ENCODE data around the gene ST8SIA5. TPM values are rescaled to one million over a fixed set of nuclear protein-coding genes. Genes with fewer than 3 reads are reported as not detected.

The ST8SIA5 gene
- total RNA-seq, 1 donor from 2014 or later: 3.6 TPM

- DNase-seq (ENCODE audit: low spot score): no peak
These were observed 16.8 kb downstream of the ST8SIA5 start for GRCh38 chr18:46740046-46740445.

GRCh38 chr18:46738491-46738890 is 18.4 kb downstream of the ST8SIA5 start:
- DNase-seq (ENCODE audit: low spot score): no peak

DNA sequence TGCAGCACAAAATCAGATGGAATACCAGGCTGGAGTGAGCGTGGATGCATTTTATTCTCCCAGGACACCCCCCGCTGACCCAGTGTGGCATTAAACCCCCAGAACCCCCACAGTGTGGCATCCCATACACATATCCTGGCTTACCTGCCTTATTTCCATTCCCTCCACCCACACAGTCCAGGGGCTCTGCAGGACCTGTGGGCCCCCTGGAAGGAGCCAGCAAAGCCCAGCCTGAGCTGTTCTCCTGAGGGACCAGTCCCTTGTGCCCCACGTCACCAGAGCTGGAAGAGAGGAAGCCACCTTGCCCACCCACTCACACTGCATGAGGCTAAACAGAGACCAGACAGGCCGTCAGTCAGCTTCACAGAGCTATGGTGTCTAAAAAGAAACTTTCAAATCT is 20.1 kb downstream of the ST8SIA5 start:
- DNase-seq (ENCODE audit: low spot score): no peak

GRCh38 chr18:46736135-46736534 is 20.7 kb downstream of the ST8SIA5 start:
- DNase-seq (ENCODE audit: low spot score): no peak

DNA sequence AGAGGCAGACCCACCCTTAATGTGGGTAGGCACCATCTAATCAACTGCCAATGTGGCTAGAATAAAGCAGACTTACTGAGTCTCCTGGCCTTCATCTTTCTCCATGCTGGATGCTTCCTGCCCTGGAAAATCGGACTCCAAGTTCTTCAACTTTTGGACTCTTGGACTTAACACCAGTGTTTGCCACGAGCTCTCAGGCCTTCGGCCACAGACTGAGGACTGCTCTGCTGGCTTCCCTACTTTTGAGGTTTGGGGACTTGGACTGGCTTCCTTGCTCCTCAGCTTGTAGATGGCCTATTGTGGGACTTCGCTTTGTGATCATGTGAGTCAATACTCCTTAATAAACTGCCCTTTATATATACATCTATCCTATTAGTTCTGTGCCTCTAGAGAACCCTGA is 21.9 kb downstream of the ST8SIA5 start:
- no peak for DNase-seq (ENCODE audit: low spot score)

- DNase-seq (ENCODE audit: low spot score): no peak
These were observed 23.0 kb downstream of the ST8SIA5 start for GRCh38 chr18:46733872-46734271.

DNA sequence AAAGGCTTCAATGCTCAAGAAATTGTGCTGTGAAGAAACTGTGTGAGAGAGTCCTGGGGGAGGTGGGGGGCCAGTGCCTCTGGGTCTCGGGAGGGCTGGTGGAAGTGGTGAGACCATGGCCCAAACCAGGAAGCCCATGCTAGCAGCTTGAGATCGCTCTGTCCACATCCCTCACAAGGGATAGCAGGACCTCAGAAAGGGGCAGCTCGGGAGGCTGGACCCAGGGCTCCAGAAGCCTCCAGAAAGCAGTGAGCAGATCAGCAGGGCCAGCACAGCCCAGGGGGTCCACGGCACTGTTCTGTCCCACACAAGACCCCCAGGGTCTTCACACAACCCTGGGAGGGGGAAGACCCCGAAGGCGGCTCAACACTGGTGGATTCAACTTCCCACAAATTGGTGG is 24.1 kb downstream of the ST8SIA5 start:
- DNase-seq (ENCODE audit: low spot score): no peak

- DNase-seq (ENCODE audit: low spot score): no peak
These were observed 24.7 kb downstream of the ST8SIA5 start for GRCh38 chr18:46732201-46732600.

DNA sequence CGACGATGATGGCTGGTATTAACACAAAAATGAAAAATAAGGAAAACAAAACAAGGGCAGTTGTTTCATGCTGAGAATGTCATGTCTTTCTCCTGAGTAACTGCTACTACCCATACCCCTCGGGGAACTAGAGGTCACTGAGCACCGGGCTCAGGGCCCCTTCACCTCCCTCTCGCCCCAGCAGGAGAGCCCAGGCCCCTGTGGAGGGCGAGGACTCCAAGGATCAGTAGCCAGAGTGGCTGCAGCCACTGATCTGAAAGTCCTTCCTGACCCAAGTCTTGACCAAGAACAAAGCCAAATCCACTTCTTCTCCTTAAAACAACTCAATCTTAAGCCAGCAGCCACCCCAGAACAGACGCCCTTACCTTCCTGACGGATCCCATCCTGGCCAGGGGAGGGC is 25.5 kb downstream of the ST8SIA5 start:
- no peak for DNase-seq (ENCODE audit: low spot score)

GRCh38 chr18:46728219-46728930 is 28.5 kb downstream of the ST8SIA5 start:
- DNase-seq (ENCODE audit: low spot score): no peak

GRCh38 chr18:46727177-46727576 is 29.7 kb downstream of the ST8SIA5 start:
- DNase-seq (ENCODE audit: low spot score): no peak

- DNase-seq (ENCODE audit: low spot score): no peak
These were observed 31.5 kb downstream of the ST8SIA5 start for GRCh38 chr18:46725310-46725709.

GRCh38 chr18:46723856-46724415 is 32.9 kb downstream of the ST8SIA5 start:
- no peak for DNase-seq (ENCODE audit: low spot score)

DNA sequence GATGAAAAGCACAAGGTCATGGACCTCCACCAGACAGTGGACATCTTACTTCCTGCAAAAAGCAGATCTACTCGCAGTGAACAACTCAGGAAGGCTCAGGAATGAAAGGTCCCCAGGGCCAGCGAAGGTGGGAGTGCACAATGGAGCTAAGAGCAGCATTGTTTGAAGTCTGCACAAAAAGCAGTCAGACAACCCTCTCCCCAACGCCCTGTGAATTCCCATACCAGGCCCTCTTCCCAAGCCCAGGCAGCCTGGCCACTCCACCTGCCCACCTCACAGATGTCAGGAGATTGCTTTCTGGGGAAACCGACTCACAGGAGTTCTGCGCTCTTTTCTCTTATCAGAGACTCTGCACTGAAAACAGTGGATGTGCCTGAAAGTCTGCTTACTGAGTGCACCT is 34.8 kb downstream of the ST8SIA5 start:
- no peak for DNase-seq (ENCODE audit: low spot score)

GRCh38 chr18:46721331-46721730 is 35.5 kb downstream of the ST8SIA5 start:
- DNase-seq (ENCODE audit: low spot score): no peak

DNA sequence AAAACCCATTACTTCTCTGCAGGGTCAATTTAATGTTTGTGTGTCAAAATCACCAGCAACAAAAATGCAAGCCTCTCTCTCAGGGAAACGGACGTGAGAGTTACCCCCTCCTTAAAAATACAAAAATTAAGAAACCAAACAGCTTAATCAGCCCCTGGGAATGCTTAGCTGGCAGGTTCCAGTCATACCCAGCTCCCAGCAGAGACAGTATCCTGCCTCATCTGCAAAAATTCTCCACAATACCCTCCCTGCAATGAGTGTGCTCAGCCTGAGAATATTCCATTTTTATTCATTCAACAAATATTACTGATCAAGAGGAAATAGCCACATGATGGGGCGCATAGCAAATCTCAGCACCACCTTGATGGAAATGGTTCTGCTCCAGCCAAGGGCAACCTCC is 36.3 kb downstream of the ST8SIA5 start:
- DNase-seq (ENCODE audit: low spot score): no peak

DNA sequence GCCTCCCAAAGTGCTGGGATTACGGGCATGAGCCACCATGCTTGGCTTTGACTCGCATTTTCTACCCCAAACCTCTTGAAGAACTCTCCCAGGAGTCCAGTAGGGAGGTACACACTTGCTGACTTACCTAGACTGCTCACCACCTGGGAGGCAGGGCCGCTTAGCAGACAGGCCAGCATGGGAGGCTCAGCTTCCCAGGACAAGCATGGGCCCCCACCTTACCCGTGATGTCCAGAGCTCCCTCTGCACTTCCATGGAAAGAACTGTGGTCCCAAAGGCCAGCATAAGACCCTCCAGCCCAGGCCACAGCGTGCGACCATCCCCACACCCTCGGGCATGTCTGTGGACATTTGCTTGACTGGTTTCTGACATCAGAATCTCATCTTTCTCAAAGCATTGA is 36.8 kb downstream of the ST8SIA5 start:
- DNase-seq (ENCODE audit: low spot score): no peak

DNA sequence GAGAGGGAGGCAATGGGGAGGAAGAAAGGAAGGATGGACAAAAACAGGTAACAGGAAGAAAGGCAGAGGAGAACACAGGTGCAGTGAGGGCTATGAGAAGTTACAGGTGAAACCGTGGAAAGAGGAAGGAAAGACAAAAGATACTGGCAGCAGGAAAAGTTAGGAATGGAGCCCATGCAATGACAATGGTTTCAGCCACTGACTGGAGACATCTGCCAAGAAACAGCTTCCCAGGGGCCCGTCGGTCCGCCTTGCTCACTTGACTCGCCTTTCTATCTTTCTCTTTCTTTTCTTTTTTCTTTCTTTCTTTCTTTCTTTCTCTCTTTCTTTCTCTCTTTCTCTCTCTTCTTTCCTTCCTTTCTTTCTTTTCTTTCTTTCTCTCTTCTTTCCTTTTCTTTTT is 37.5 kb downstream of the ST8SIA5 start:
- no peak for DNase-seq (ENCODE audit: low spot score)

DNA sequence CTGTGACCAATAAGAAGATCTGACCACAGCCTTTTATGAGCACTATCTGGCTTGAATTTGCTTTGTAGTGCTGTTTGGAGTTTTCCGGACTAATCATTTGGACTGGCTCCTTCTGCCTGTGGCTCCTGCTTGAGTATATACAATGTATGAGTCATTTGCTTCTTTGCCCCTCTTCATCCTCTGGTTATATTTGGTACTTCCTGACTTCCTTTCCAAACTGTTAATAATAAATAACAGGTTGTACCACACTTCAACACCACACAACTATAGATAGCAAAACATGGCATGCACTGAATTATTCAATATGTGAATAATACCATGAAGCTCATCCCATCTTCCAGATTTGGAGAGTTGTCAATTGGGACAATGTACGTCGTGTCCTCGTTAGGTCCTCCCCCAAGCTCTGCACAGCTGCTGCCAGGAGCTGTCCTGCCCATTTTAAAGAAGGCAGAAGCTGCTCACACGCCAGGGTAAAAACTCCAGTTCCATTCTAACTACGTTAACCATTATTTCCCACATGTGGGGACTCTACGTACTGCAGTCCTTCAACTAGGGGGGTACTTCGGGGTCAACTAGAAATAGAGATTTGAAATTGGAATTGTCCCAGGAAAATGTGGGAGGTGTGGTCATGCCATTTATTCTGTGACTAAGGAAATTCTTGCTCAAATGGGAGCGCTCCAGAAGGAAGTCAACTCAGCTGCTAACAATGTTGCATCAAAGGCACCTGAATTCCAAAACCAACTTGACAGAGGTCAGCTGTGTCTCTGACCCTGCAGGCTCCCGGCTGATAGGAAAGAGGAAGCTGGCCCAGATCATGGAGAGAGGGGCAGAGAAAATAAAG is 38.1 kb downstream of the ST8SIA5 start:
- DNase-seq (ENCODE audit: low spot score): no peak

DNA sequence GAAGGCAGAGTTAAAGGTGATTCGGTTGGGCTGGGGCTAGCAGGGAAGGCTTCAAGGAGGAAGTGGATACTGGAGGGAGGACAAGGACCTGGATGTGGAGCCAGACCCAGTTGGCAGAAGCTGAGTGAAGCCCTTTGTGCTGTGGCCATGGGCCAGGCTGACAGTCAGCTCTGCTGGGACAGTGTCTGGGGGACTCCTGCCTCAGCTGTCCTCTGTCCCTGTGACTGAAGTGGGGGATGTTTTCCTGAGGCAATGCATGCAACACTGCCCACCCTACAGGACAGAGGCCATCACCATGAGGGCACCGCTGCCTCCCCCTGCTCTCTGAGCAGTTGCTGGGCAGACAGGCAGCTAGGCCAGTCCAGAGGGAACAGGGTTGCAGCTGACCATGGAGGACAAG is 40.0 kb downstream of the ST8SIA5 start:
- no peak for DNase-seq (ENCODE audit: low spot score)

DNA sequence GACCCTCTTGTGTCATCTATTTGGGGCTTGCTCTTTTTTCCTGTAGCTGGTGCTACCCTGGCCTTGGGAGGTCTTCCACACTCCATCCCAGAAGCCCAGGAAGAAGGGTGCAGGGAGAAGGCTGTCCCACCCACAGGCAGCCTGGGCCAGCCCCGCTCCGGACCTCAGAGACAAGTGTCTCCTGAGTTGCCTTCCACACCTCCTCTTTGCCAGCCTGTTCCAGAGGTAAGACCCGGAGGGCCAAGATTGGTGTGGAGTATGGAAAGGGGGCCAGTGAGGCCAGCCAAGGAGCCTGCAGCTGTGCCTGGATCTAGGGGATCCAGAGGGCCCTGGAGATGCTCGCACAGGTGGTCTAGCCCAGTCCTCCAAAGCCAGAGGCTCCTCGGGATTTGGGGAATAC is 40.5 kb downstream of the ST8SIA5 start:
- DNase-seq (ENCODE audit: low spot score): no peak

DNA sequence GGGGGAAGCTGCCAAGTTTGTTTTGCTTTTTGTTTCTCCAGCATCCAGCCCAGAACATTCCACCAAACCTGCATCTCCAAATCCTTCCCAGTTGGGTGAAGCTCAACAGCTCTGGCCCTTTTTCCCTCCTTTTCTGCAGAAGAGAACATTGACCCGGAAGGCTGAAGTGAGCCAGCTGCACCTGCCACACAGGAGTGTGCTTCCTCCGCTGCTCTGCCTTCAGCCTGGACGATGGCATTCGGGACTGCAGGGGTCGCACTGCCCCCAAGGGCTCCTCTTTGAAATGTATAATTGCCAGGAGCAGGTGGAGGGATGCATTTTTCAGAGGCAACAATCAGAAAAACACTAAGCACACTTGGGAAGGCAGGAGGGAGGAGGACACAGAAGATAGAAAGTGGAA is 41.8 kb downstream of the ST8SIA5 start:
- DNase-seq (ENCODE audit: low spot score): no peak

DNA sequence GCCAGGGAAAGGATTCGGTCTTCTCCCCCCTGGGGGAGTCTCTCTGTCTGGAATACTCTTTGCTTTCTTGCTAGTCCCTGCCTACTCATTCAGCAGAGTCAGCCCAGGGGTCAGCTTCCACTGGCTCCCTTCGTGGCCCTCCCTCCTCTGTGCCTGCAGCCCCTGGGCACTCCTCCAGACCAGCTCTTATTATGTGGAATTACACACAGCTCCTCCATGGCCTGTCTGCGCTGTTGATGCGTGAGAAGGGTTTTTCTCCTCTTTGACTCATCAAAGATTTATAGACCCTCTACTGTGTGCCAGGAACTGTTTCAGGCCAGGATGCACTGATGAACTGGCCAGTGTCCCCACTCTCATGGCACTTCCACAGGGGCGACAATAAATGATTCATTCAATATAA is 44.4 kb downstream of the ST8SIA5 start:
- peak; percentile 88 for DNase-seq (ENCODE audit: low spot score)

Data from umbilical cord (tissue), 2 donors.